Neuronal stem cell (in vitro differentiated cells): ENCODE measurements around the gene HADH.

Source experiments
- DNase-seq: peaks from one replicate; pipeline ENCODE4 v3.0.0-alpha.2; 2013; ENCODE audit warnings: low spot score
- H2AFZ ChIP-seq: one replicate; pipeline ENCODE4 v1.6.1; 2013; ENCODE audit warnings: mild to moderate bottlenecking, low read length, inconsistent platforms
- H2AK5ac ChIP-seq: 2 replicates; pipeline ENCODE4 v1.6.1; 2013; ENCODE audit warnings: low read depth, mild to moderate bottlenecking, inconsistent platforms, low read length, moderate library complexity, mixed read lengths
- H2BK120ac ChIP-seq: 2 replicates; pipeline ENCODE4 v1.6.1; 2013; ENCODE audit warnings: low read depth, mild to moderate bottlenecking, inconsistent platforms, low read length, moderate library complexity, mixed read lengths
- H2BK12ac ChIP-seq: one replicate; pipeline ENCODE4 v1.6.1; 2013; ENCODE audit warnings: low read length, inconsistent platforms
- H2BK15ac ChIP-seq: 2 replicates; pipeline ENCODE4 v1.6.1; 2013; ENCODE audit warnings: mild to moderate bottlenecking, low read length, inconsistent platforms, mixed read lengths
- H2BK5ac ChIP-seq: one replicate; pipeline ENCODE4 v1.6.1; 2013; ENCODE audit warnings: inconsistent platforms, mild to moderate bottlenecking, low read length, moderate library complexity
- H3K14ac ChIP-seq: one replicate; pipeline ENCODE4 v1.6.1; 2013; ENCODE audit warnings: low read length, inconsistent platforms
- H3K18ac ChIP-seq: 2 replicates; pipeline ENCODE4 v1.6.1; 2013; ENCODE audit warnings: low read length, inconsistent platforms
- H3K23ac ChIP-seq: 2 replicates; pipeline ENCODE4 v1.6.1; 2013; ENCODE audit warnings: low read depth, mild to moderate bottlenecking, mixed read lengths, low read length, inconsistent platforms; ENCODE audit not compliant: poor library complexity
- H3K27ac ChIP-seq: replicated peaks from 3 replicates; pipeline ENCODE4 v1.5.1; 2013; ENCODE audit warnings: low read length, inconsistent platforms
- H3K27me3 ChIP-seq, 3 experiments: 2 replicates each; pipeline ENCODE4 v1.6.1; 2013; ENCODE audit warnings: low read length in 3 of 3, mild to moderate bottlenecking in 2 of 3, inconsistent platforms in 1 of 3, low read depth in 1 of 3, mixed read lengths in 1 of 3, moderate library complexity in 1 of 3; ENCODE audit not compliant: control insufficient read depth in 3 of 3, insufficient read depth in 3 of 3
- H3K36me3 ChIP-seq, 2 donors: replicated peaks in 1 of 2; 2 replicates each; pipeline ENCODE4 v1.6.1; 2013; ENCODE audit warnings: low read length in 2 of 2; ENCODE audit not compliant: control insufficient read depth in 2 of 2, insufficient read depth in 2 of 2
- H3K4ac ChIP-seq: 2 replicates; pipeline ENCODE4 v1.6.1; 2013; ENCODE audit warnings: inconsistent platforms, mild to moderate bottlenecking, low read length, moderate library complexity
- H3K4me1 ChIP-seq, 2 donors: 1 replicate in 1 of 2; 2 replicates in 1 of 2; pipeline ENCODE4 v1.6.1; 2013; ENCODE audit warnings: low read length in 2 of 2, low read depth in 1 of 2; ENCODE audit not compliant: control insufficient read depth in 2 of 2, insufficient read depth in 1 of 2
- H3K4me2 ChIP-seq: one replicate; pipeline ENCODE4 v1.6.1; 2013; ENCODE audit warnings: mild to moderate bottlenecking, low read length, inconsistent platforms; ENCODE audit not compliant: insufficient read depth, poor library complexity, severe bottlenecking
- H3K4me3 ChIP-seq, 2 donors: 2 replicates each; pipeline ENCODE4 v1.5.1; 2013; ENCODE audit warnings: low read length in 2 of 2, mild to moderate bottlenecking in 2 of 2, inconsistent platforms in 1 of 2, moderate library complexity in 1 of 2
- H3K79me1 ChIP-seq: one replicate; pipeline ENCODE4 v1.6.1; 2013; ENCODE audit warnings: low read depth, mild to moderate bottlenecking, inconsistent platforms, low read length, moderate library complexity
- H3K9ac ChIP-seq: one replicate; pipeline ENCODE4 v1.6.1; 2013; ENCODE audit warnings: mild to moderate bottlenecking, low read depth, low read length, inconsistent platforms; ENCODE audit not compliant: poor library complexity
- H3K9me3 ChIP-seq, 2 donors: replicated peaks in 1 of 2; 2 replicates each; pipeline versions ENCODE3 to v1.6.1; 2013; ENCODE audit warnings: low read length in 2 of 2, mild to moderate bottlenecking in 2 of 2, inconsistent platforms in 1 of 2, low read depth in 1 of 2, mixed read lengths in 1 of 2, moderate library complexity in 1 of 2; ENCODE audit not compliant: control insufficient read depth in 2 of 2, insufficient read depth in 1 of 2
- H4K8ac ChIP-seq: one replicate; pipeline ENCODE4 v1.6.1; 2013; ENCODE audit warnings: low read depth, mild to moderate bottlenecking, inconsistent platforms, low read length, moderate library complexity
- H4K91ac ChIP-seq: one replicate; pipeline ENCODE4 v1.6.1; 2013; ENCODE audit warnings: low read length, low read depth, mild to moderate bottlenecking, inconsistent platforms; ENCODE audit not compliant: poor library complexity
- WGBS, 2 donors: extraction: QIAGEN DNeasy Blood & Tissue Kit; methylation state at CpG; one replicate each; pipeline ENCODE4 v1.1.7; 2013; ENCODE audit warnings: missing lambda C conversion rate in 2 of 2, mixed read lengths in 1 of 2; ENCODE audit not compliant: insufficient read length in 2 of 2, insufficient replicate concordance in 1 of 2; ENCODE audit errors: extremely low coverage in 2 of 2; 5-methylcytosine and 5-hydroxymethylcytosine counted together

Gene HADH

DNA sequence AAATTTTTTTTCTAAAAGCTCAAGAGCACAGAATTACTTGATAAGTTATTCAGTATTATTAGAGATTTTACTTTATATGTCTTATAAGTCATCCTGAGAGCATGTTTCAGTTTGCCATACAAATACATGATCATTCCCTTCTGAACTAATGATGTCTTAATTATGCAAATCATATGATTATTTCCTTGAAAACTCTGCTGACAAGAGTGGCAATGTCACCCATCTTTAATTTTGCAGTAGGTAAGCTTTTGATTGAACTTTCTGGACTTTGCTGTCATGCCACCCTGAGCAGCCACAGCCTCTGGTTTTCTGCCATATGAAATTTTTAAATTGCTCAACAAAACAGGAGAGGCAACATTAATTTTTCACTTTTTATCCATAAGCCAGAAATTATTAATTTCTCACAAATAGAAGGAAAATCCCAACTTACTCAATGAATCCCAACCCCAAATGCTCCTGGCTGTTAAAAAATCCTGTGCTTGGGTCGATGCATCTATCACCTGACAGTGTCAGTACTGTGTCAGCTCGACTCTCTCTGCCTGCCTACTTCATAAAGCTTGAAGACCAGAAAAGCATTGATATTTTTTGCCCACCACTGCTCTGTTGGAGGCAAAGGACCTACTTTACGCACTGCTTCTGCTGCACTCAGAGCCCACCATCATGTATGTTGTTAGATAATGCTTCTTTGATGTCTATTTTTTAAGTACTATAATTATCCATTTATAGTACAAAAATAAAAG is 11.6 kb upstream of the HADH start:
- no peak for DNase-seq
- Histone ChIP-seq H4K91ac (no peak overlapping the region), H3K18ac (no peak overlapping the region), H3K27me3 (no peaks in the 10 kb centered on the region), H3K27ac (no peak overlapping the region), H3K4me1 (no peaks in the 10 kb centered on the region), H2AK5ac (no peak overlapping the region), H3K9ac (no peak overlapping the region), H3K4ac (no peak overlapping the region), H3K9me3 (peaks cover 2 to 6% of the 10 kb centered on the region in 2 donors), H3K4me3 (no peak overlapping the region), H2AFZ (no peak overlapping the region), H2BK12ac (no peak overlapping the region), H4K8ac (no peak overlapping the region), H2BK120ac (no peak overlapping the region), H3K79me1 (no peaks in the 10 kb centered on the region), H2BK15ac (no peak overlapping the region), H2BK5ac (no peak overlapping the region), H3K4me2 (no peak overlapping the region), H3K36me3 (no peaks in the 10 kb centered on the region), H3K14ac (no peak overlapping the region), H3K23ac (no peak overlapping the region)
- WGBS, 2 donors = no CpG with 5 or more reads among the region's 3 CpGs

DNA sequence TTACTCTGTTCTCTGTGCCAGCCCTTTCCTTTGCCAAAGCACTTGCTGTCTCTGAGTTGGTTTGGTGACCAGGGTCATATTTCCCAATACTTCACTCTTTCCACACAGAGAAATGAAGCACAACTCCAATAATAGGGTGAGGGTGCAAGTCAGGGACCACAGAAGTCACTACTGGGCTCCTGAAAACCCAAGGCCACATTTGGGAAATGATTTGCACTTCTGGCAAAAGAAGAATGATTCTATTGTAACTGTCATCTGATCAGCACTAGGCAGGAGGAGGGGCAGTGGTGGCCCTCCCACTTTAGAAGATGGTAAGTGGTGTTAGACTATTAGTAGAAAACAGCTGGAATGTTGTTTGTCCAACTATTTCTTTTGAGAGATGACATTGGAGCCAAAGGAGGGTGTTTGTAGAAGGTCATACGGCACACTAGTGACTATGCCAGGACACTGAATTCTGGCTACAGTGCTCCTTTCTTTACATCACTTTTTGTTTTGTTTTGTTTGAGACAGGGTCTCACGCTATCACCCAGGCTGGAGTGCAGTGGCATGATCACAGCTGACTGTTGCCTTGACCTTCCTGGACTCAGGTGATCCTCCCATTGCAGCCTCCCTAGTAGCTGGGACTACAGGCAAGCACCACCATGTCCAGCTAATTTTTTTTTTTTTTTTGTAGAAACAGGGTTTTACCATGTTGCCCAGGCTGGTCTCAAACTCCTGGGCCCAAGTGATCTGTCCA is 10.8 kb upstream of the HADH start:
- no peak overlapping the region for H4K91ac ChIP-seq
- H2BK15ac ChIP-seq = no peak overlapping the region
- no peak overlapping the region for H2AFZ ChIP-seq
- H3K4me2 ChIP-seq = no peak overlapping the region
- H2AK5ac ChIP-seq = no peak overlapping the region
- H3K27ac ChIP-seq = no peak overlapping the region
- no CpG with 5 or more reads among the region's 2 CpGs for WGBS, 2 donors
- no peak overlapping the region for H3K14ac ChIP-seq
- H3K27me3 ChIP-seq = no peaks in the 10 kb centered on the region
- no peak overlapping the region for H2BK5ac ChIP-seq
- no peak overlapping the region for H3K4ac ChIP-seq
- no peaks in the 10 kb centered on the region for H3K36me3 ChIP-seq
- no peak overlapping the region for H4K8ac ChIP-seq
- H3K4me3 ChIP-seq = no peak overlapping the region
- no peak overlapping the region for H3K18ac ChIP-seq
- H3K23ac ChIP-seq = no peak overlapping the region
- peaks cover 2 to 6% of the 10 kb centered on the region in 2 donors for H3K9me3 ChIP-seq
- no peaks in the 10 kb centered on the region for H3K4me1 ChIP-seq
- H3K9ac ChIP-seq = no peak overlapping the region
- H3K79me1 ChIP-seq = no peaks in the 10 kb centered on the region
- DNase-seq = no peak
- H2BK12ac ChIP-seq = no peak overlapping the region
- no peak overlapping the region for H2BK120ac ChIP-seq

GRCh38 chr4:107987916-107988762 is 1.6 kb upstream of the HADH start:
- H3K18ac ChIP-seq = no peak overlapping the region
- H3K4me3 ChIP-seq = no peak overlapping the region
- peaks cover 5% of the 10 kb centered on the region for H3K79me1 ChIP-seq
- no peak overlapping the region for H3K4ac ChIP-seq
- H2BK12ac ChIP-seq = no peak overlapping the region
- no peak overlapping the region for H2AK5ac ChIP-seq
- no peak overlapping the region for H2BK5ac ChIP-seq
- no peak for DNase-seq
- H3K4me2 ChIP-seq = no peak overlapping the region
- no peak overlapping the region for H2BK120ac ChIP-seq
- H4K8ac ChIP-seq = no peak overlapping the region
- no peak overlapping the region for H3K9ac ChIP-seq
- H2AFZ ChIP-seq = no peak overlapping the region
- no peak overlapping the region for H3K14ac ChIP-seq
- no peak overlapping the region for H4K91ac ChIP-seq
- no CpG with 5 or more reads among the region's 10 CpGs for WGBS, 2 donors
- no peak overlapping the region for H2BK15ac ChIP-seq
- H3K23ac ChIP-seq = no peak overlapping the region
- H3K27me3 ChIP-seq = no peaks in the 10 kb centered on the region
- H3K27ac ChIP-seq = no peak overlapping the region
- H3K4me1 ChIP-seq = peaks cover 5 to 7% of the 10 kb centered on the region in 2 donors
- no peaks in the 10 kb centered on the region for H3K9me3 ChIP-seq
- peaks cover 0 to 1% of the 10 kb centered on the region in 2 donors for H3K36me3 ChIP-seq

GRCh38 chr4:107988763-107989035 is 990 bp upstream of the HADH start:
- Histone ChIP-seq H2BK120ac (no peak overlapping the region), H2AK5ac (no peak overlapping the region), H3K4ac (no peak overlapping the region), H3K36me3 (peaks cover 0 to 1% of the 10 kb centered on the region in 2 donors), H3K27me3 (no peaks in the 10 kb centered on the region), H3K4me3 (no peak overlapping the region), H3K79me1 (peaks cover 5% of the 10 kb centered on the region), H3K4me1 (peaks cover 5 to 7% of the 10 kb centered on the region in 2 donors), H2BK5ac (no peak overlapping the region), H3K4me2 (no peak overlapping the region), H2BK15ac (no peak overlapping the region), H3K27ac (no peak overlapping the region), H3K14ac (no peak overlapping the region), H4K91ac (no peak overlapping the region), H2BK12ac (no peak overlapping the region), H4K8ac (no peak overlapping the region), H3K23ac (no peak overlapping the region), H2AFZ (no peak overlapping the region), H3K9ac (no peak overlapping the region), H3K9me3 (no peaks in the 10 kb centered on the region), H3K18ac (no peak overlapping the region)
- no peak for DNase-seq
- no CpG with 5 or more reads among the region's 5 CpGs for WGBS, 2 donors
